T1000 (cell line): ENCODE data around the gene KRTAP2-1.
A peak's percentile ranks its signal among the peaks of the same experiment; 100 is the strongest.
"Not testable (repeated sequence)": the region's sequence is repeated elsewhere in the genome, so short reads cannot be mapped to it uniquely, and the experiment has no call there.

Source experiments
- DNase-seq: peaks from one replicate; lab custom pipeline; 2025; ENCODE audit warnings: mixed read lengths; lab: John Stamatoyannopoulos, UW

The KRTAP2-1 gene, protein sequence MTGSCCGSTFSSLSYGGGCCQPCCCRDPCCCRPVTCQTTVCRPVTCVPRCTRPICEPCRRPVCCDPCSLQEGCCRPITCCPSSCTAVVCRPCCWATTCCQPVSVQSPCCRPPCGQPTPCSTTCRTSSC

DNA sequence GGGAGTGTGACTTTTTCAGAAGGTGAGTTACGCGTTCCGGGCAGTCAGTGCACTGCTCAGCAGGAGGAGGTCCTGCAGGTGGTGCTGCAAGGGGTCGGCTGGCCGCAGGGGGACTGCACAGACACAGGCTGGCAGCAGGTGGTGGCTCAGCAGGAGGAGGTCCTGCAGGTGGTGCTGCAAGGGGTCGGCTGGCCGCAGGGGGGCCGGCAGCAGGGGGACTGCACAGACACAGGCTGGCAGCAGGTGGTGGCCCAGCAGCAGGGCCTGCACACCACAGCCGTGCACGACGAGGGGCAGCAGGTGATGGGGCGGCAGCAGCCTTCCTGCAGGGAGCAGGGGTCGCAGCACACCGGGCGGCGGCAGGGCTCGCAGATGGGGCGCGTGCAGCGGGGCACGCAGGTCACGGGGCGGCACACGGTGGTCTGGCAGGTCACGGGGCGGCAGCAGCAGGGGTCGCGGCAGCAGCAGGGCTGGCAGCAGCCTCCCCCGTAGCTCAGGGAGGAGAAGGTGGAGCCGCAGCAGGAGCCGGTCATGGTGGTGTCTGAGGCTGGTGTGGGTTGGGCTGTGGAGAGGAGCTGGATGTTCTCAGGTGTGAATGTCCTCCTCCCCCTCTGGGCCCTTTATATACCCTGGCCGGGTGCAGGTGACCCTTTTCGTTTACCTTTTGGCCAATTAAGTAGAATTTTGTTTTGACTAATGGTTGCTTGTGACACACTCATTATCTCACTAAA lies at the start of gene KRTAP2-1:
KRTAP2-1 (minus strand) TSS at position 582 of the 731 bp plus-strand sequence; CDS start at position 533, 49 bp downstream.
- not testable (repeated sequence) for DNase-seq

DNA sequence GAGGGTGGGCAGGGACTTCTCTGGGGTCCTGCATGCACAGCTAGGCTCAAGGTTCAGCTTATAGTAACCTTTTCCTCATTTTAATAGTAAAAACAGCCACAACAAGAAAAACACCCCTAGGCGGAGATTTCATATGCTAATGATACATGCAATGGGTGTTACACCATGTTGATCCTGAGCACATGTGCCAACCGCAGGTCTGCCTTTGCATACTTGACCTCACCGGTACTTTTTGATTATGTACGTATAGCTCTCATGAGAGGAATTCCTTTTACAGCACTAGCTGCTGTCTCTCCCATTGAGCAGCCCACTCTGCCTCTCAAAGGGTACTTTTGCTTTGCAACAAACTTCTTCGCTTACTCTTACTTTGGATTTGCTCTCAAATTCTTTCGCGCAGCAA lies 48.9 kb upstream of the KRTAP2-1 start:
- DNase-seq, result no peak

DNA sequence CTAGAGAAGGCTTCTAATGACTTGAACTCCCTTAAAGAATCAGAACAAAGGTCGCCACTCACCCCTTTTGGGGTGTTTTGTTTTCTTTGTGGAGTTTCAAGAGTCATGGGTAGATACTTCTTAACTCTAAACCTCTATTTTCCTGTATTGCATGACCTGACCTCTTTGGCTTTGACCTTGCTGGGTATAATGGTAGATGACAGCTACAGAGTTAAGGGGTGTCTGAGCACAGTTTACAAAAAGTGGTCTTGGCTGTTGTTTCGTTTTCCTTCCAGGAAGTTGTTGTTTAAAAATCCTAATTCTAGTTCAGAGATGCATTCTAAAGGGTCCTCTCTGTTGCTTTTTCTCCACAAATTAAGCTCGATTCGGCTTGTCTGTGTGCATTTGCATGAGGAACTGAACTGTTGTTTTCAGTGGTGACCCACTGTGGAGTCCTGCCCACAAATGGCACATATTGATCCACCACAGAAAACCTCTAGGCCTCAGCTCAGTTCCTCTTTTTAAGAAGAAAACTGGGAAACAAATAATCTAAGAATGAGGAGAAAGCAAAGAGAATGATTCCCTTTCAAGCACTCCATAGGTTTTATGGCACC lies 41.7 kb upstream of the KRTAP2-1 start:
- DNase-seq, result not testable (repeated sequence)

DNA sequence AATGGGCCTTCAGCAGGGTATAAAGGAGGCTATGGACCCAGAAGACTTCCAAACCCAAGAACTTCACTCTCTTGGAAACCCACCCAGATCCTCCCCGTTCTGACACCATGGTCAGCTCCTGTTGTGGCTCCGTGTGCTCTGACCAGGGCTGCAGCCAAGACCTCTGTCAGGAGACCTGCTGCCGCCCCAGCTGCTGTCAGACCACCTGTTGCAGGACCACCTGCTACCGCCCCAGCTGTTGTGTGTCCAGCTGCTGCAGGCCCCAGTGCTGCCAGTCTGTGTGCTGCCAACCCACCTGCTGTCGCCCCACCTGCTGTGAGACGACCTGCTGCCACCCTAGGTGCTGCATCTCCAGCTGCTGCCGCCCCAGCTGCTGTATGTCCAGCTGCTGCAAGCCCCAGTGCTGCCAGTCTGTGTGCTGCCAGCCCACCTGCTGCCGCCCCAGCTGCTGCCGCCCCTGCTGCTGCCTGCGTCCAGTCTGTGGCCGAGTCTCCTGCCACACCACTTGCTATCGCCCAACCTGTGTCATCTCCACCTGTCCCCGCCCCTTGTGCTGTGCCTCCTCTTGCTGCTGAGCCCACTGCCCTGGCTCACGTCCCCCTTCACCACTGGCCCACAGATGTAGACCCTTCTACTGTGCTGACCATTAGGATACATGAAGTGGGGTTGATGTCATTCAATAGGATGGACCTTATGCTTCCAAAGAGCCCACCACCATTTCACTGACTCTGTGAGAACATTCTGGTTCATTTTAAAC lies 37.2 kb upstream of the KRTAP2-1 start, which contains the start of gene KRTAP4-7:
KRTAP4-7 (plus strand) TSS at position 51 of the 757 bp plus-strand sequence; CDS start at position 108, 57 bp downstream.
- DNase-seq, result not testable (repeated sequence)

DNA sequence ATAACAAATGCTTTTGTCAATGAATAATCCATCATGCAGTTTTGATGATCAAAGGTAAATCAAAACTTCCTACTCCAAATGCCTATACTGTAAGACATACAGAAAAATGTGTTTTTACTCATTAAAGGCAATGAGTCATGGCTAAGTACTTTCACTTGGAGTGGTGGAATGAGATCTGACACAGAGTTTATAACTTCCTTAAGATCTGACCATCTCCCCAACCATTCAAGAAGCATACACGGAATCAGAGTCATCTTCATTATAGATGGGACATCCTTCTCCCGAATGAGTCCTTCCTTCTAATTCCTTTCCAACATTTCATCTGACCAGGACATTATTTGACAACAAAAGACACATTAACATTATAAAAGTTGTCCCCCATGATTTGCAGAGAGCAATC lies 36.3 kb upstream of the KRTAP2-1 start:
- not testable (repeated sequence) for DNase-seq

DNA sequence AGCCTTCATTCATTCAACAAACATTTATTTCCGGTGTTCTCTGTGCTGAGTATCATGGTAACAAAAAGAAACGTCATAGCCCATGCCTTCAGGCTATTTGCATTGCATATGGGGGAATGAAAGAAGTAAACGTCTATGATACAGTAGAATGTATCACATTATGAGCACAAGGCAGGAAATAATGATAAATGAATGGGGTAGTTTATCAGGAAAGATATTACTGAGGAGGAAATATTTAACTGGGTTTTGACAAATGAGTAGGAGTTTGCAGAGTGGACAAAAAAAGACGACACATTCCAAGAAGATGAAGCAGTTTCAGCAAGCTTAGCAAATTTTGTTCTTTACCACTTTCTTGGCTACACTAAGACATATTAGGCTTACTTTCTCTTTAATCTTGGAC lies 35.5 kb upstream of the KRTAP2-1 start:
- no peak for DNase-seq

DNA sequence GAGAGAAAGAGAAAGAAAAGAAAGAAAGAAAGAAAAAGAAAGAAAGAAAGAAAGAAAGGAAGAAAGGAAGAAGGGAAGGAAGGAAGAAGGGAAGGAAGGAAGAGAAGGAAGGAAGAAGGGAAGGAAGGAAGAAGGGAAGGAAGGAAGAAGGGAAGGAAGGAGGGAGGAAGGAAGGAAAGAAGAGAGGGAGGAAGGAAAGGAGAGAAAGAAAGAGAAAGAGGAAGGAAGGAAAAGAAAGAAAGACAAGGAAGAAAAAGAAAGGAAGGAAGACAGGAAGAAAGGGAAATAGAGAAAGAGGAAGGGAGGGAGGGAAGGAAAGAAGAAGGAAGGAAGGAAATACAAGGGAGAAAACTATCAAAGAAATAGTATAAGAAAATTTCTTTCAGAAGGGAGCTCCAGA lies 29.7 kb upstream of the KRTAP2-1 start:
- no peak for DNase-seq

DNA sequence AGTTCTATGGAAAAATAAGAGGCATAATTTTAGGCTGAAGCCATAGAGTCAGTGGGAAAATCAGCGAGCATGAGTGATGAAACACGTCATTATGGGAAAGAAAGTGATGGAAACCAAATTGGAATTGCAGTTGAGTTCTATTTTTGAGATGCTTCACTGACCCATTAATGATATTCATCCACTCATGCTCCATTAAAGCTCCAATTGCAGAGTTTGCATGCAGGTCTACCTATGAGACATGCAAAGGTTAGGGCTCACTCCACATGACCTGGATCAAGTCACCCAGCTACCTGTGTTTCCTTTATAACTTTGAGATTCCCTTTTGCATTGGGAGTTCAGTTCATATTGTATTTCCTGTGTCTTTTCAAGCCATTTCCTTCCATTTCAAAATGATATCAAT lies 26.6 kb upstream of the KRTAP2-1 start:
- no peak for DNase-seq

DNA sequence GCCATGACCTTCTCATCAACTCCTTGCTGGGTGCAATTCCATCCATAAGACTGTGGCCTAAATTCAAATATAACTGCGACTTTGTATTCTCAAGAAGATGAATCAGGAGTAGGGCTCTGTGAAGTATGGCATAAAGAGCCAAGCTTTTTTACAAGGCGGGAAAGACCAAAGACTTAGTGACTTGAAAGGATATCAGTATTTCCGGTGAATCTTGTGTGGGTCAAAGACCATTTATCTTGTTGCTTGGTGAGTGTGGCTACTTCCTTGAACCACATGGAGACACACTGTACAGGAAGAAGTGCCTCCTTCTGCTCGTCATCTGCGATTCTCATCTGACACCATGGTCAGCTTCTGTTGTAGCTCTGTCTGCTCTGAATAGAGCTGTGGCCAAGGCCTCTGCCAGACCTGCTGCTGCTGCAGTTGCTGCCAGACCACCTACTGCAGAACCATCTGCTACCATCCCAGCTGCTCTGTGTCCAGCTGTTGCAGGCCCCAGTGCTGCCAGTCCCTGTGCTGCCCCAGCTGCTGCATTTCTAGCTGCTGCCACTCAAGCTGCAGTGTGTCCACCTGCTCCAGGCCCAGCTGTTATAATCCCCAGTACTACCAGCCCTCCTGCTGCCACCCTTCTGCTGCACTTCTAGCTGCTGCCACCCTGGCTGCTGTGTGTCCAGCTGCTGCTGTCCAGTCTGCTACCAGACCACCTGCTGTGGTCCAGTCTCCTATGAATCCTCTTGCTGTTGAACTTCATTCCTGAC lies 24.7 kb upstream of the KRTAP2-1 start:
- DNase-seq, result no peak

DNA sequence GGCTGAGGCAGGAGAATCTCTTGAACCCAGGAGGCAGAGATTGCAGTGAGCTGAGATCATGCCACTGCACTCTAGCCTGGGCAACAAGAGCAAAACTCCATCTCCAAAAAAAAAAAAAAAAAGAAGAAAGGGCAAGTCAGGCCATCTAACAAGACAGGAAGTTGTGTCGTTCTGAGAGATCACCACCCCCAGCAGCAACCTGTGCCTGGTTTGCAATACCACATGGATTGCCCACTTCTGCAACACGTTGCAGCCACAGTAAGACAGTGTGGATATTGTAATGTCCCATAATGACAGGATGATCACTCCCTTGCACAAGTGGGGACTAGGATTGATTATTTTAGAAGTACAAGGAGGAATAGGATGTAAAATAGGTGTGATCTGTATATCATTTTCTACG lies 21.9 kb upstream of the KRTAP2-1 start:
- DNase-seq, result no peak

DNA sequence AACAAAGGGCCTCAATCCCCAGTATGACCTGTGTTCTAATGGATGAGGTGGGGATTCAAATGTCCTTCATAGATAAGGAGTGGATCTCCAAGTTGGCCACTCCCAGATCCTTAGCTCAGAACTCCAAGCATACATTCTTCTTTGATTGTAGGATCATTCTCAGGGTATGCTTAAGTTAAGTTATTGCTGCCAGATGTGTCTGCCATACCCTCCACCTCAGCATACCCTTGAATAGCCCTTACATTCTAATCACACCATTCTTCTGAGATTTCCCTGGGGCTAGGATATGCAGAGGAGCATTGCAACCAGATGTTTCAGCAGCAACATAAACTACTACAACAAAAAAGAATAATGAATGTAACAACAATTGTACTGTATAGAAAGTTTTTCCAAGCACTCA lies 20.2 kb upstream of the KRTAP2-1 start:
- DNase-seq, result no peak

DNA sequence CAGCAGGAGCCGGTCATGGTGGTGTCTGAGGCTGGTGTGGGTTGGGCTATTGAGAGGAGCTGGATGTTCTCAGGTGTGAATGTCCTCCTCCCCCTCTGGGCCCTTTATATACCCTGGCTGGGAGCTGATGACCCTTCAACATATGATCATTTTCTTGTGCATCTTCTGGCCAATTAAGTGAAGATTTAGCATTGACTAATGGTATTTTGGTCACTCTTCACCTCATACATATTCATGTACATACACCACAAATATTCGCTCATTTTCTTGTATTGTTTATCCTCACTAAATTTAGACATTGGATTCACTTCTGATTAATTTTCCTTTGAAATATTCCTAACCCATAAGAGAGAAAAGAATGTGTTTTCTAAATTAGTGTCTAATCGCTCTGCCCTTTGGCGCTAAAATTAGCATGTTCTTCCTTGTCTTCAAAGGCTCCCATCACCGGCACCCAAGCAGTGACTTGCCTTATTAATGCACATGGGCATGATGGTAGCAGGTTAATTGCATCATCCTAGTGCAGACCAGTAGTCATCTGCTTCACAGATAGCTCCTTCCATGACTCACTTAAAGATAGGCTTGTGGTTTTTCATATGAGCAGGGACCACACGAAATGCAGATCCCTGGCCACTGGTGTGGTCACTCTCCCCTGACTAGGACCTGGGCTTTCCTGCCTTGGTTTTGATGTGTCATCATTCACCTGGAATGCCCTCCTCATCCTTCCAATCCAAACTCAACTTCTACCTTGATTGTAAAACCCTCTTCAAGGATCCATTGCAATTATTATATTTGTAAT lies 18.9 kb upstream of the KRTAP2-1 start, which contains the start of gene KRTAP2-4:
KRTAP2-4 (minus strand) TSS at position 51 of the 796 bp plus-strand sequence; CDS start at position 17, 34 bp downstream.
- no peak for DNase-seq

DNA sequence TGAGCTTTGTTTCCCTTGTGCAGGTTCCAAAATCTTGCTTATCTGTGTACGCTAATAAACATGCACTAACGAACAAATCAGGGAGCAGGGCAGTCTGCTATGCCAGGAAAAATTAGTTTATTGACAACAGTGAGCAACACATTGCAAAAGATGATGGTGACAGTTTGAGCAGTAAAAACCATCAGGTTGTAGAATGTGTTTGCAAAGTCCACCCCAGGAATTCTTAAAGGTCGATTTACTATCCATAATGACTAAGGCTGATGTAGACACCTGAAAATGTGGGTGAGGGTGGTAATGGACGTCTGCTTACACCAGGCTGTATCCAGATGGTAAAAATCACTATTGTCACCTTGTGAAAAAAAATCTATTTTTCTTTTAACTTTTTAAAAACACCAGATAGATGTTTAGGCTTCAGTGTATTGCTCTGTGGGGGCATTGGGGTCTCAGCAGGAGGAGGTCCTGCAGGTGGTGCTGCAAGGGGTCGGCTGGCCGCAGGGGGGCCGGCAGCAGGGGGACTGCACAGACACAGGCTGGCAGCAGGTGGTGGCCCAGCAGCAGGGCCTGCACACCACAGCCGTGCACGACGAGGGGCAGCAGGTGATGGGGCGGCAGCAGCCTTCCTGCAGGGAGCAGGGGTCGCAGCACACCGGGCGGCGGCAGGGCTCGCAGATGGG lies 18.0 kb upstream of the KRTAP2-1 start:
- DNase-seq, result not testable (repeated sequence)

DNA sequence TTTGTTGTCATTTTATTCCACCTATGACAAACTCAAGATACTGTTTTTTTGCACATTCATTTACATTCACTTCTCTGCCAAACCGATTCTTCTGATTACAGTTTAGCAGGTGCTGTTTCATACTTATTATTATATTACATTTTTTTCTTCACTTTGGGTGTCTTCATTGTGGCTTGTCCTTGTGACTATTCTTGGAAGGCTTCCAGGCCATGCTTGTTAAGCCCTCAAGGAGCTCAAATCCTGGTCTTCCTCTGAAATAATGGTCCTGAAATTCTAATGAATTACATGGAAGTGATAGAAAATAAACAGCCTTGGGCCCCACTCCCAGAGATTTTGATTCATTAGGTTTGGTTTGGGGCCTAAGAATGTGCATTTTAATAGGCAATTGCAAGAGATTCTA lies 17.2 kb upstream of the KRTAP2-1 start:
- no peak for DNase-seq

DNA sequence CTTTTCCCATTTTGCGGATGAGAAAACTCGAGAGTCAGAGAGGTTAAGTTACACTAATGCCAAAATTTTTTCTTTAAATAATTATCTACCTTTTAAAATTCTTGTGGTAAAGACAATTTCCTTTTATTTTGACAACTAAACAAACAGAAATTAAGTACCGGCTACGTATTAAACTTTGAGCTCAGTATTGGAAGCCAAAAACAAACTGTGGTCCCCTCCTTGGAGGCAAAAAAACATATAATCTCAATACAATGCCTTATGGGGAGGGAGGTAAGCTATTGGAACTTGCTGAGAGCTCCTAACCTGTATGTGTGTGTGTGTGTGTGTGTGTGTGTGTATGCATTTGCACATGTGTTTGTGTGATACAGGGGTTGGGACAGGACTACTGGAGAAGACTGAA lies 16.3 kb upstream of the KRTAP2-1 start:
- no peak for DNase-seq

DNA sequence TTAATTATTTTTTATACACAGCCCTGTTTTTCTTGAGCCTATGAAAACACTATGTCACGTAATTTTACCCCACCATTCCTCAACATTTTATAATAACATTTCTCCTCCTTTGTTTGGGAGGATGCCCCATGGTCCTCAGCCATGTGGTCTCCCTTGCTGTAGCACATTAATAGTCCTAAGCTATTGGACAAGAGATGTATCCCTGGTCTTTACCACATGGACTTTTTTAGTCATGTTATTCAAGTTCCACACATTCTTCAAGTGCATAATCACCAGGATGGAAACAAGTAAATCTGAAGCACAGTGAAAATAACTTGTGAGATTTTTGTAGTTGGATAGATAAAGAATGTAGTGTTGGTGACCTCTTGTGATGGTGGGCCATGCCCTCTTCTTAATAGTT lies 14.8 kb upstream of the KRTAP2-1 start:
- DNase-seq, result no peak

DNA sequence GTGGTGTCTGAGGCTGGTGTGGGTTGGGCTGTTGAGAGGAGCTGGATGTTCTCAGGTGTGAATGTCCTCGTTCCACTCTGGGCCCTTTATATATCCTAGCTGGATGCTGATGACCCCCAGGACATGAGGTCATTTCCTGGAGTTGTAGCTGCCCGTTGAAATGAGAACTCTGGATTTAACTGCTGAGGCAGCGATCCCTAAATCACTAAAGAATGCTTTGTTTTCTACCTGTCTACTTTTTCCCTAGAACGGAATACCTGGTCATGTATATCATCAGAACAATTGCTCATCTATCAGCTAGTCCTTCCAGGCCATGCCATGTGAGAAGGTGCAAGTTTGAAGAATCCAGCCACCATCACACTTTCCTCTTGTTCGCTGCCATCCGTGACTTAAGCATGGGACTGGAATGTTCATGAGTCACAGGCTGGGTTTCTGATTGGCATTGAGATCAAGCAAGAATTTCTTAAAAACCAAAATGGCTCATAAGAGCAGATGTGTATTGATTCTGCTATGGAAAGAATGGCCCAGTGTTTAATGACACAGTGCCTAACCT lies 13.0 kb upstream of the KRTAP2-1 start, which contains the start of gene KRTAP2-3:
KRTAP2-3 (minus strand) TSS at position 63 of the 553 bp plus-strand sequence. CDS start 64 bp downstream, outside the sequence.
- DNase-seq, result peak; percentile 26

DNA sequence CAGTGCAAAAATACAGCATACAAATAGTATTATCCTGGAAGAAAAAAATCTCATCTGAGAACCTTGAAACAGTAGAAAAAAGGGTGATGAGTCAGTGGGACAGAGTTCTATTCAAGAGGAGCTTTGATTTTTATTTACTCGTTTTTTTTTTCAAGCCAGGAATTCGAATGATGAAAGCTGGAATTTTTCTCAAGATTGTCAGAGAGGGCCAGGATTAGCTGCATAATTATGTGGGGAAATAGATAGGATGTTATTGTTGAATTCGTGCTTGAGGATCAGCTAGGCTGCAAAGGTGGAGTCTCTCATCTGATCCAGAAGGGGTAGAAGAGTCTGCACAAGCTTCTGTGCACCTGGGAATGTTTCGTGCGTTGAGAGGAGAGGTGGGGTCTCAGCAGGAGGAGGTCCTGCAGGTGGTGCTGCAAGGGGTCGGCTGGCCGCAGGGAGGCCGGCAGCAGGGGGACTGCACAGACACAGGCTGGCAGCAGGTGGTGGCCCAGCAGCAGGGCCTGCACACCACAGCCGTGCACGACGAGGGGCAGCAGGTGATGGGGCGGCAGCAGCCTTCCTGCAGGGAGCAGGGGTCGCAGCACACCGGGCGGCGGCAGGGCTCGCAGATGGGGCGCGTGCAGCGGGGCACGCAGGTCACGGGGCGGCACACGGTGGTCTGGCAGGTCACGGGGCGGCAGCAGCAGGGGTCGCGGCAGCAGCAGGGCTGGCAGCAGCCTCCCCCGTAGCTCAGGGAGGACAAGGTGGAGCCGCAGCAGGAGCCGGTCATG lies 12.3 kb upstream of the KRTAP2-1 start:
- not testable (repeated sequence) for DNase-seq

DNA sequence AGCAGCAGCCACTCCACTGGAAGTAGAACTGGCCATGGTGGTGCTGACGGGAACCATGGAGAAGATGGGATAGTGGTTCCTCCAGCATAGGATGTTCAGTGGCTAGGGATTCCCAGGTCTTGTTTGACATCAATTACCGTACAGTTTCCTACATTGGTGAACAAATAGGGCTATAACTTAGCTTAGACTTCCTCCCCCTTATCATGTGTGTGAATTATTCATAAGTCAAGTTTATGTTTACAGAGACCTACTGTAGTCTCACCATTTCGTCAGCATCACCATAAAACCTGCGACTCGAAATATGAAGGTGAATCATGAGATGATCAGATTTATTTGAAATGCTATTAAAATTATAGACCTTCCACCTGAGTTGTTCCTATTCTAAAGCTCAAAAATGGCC lies 11.6 kb upstream of the KRTAP2-1 start:
- no peak for DNase-seq
